LNCAP (cell line): ENCODE data around the gene MTMR10.

Experiments
- CTCF ChIP-seq: fragments of 450-650 bp; IDR thresholded peaks from 2 replicates; pipeline ENCODE4 v1.5.1; 2017; ENCODE audit warnings: mild to moderate bottlenecking

MTMR10 gene

GRCh38 chr15:31021067-31021665 is 29.7 kb upstream of the MTMR10 start:
- TF ChIP-seq CTCF: no peak

GRCh38 chr15:31020542-31020941 is 29.1 kb upstream of the MTMR10 start:
- no peak for TF ChIP-seq CTCF

- TF ChIP-seq CTCF: no peak
Observed at GRCh38 chr15:31019986-31020385, 28.6 kb upstream of the MTMR10 start.

GRCh38 chr15:31017311-31017710 is 25.9 kb upstream of the MTMR10 start:
- no peak for TF ChIP-seq CTCF

GRCh38 chr15:31016446-31016915 is 25.1 kb upstream of the MTMR10 start:
- no peak for TF ChIP-seq CTCF

GRCh38 chr15:31014608-31014925 is 23.1 kb upstream of the MTMR10 start:
- TF ChIP-seq CTCF: no peak

- no peak for TF ChIP-seq CTCF
Observed at GRCh38 chr15:31013863-31014607, 22.6 kb upstream of the MTMR10 start.
